Body of pancreas (tissue), 4 donors: ENCODE measurements around the gene TTF1.

Source experiments
- POLR2A ChIP-seq, 3 donors: fragments of 450-650 bp; IDR thresholded peaks; one replicate each; pipeline ENCODE4 v1.6.1; 2016; ENCODE audit warnings: antibody characterized with exemption in 3 of 3, mild to moderate bottlenecking in 2 of 3
- TF ChIP-seq, protein P1 (sequence below), 7 experiments: fragments of 450-650 bp in 4 of 7; fragments of 200-600 bp in 3 of 7; sonication (generic) in 3 of 7; IDR thresholded peaks; one replicate each; pipeline ENCODE4 v1.5.1; 2016 to 2019; ENCODE audit warnings: antibody characterized with exemption in 7 of 7

DNA sequence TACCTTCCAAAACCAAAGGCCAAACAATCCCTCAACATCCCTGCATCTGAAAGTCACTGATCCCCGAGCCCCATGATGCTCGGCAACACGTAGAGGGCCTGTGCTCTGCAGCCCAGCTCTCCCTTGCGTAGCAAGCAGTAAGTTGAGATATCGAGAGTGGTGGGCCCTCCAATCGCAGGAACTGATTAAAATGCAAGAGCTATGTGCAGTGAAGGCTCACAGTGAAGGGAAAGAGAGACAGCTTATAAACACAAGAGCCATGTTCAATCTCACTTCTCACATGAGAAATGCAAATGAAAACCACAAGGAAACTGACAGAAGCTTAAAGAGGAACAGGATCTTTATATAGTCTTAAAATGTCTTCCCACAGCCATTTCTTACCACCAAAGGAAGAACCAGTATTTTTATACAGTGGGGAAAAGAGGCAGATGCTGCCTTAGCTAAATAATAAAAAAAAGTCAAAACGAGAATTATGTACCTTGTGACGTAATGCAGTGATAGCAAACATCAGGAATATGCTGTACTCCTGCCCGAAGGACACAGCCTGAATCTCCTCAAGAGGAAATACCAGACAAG lies 24.6 kb downstream of the TTF1 start:
- TF ChIP-seq, protein P1, sequence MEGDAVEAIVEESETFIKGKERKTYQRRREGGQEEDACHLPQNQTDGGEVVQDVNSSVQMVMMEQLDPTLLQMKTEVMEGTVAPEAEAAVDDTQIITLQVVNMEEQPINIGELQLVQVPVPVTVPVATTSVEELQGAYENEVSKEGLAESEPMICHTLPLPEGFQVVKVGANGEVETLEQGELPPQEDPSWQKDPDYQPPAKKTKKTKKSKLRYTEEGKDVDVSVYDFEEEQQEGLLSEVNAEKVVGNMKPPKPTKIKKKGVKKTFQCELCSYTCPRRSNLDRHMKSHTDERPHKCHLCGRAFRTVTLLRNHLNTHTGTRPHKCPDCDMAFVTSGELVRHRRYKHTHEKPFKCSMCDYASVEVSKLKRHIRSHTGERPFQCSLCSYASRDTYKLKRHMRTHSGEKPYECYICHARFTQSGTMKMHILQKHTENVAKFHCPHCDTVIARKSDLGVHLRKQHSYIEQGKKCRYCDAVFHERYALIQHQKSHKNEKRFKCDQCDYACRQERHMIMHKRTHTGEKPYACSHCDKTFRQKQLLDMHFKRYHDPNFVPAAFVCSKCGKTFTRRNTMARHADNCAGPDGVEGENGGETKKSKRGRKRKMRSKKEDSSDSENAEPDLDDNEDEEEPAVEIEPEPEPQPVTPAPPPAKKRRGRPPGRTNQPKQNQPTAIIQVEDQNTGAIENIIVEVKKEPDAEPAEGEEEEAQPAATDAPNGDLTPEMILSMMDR (IDR thresholded peaks at IDR 0.05), result no peak
- no peak for TF ChIP-seq POLR2A (IDR thresholded peaks at IDR 0.05)
